Measurements from ENCODE around the gene DDX10.

- TF ChIP-seq POLR2A (IDR thresholded peaks at IDR 0.05) (no peak), CTCF (IDR thresholded peaks at IDR 0.05) (no peak)
Observed at GRCh38 chr11:108965306-108966001, 300.6 kb downstream of the DDX10 start.

Measured in uterus (tissue), 2 donors.